Calu3 (cell line): Measurements from ENCODE around the gene CDK5RAP2. TPM values are rescaled to one million over a fixed set of nuclear protein-coding genes. Genes with fewer than 3 reads are reported as not detected.

Source experiments
- BruUV-seq: library from RNA; stranded (reverse); fragments of 400-500 nt; replicated peaks from 2 replicates; lab custom pipeline; 2021; lab: Mats Ljungman, UMichigan
- CTCF ChIA-PET: fragments of 300-600 bp; sonication (Branson Sonifier 250); formaldehyde crosslinking; loops from one replicate; lab custom pipeline; 2022; ENCODE audit warnings: antibody characterized with exemption; lab: Charles Lee
- DNase-seq: peaks from one replicate; pipeline ENCODE4 v3.0.0; 2022
- H3K27ac Mint-ChIP-seq: one replicate; pipeline ENCODE4 v1.8.0; 2022; ENCODE audit warnings: mixed read lengths; ENCODE audit not compliant: unreplicated experiment
- H3K27me3 Mint-ChIP-seq: one replicate; pipeline ENCODE4 v1.8.0; 2022; ENCODE audit warnings: mixed read lengths; ENCODE audit not compliant: unreplicated experiment
- H3K36me3 Mint-ChIP-seq: one replicate; pipeline ENCODE4 v1.8.0; 2022; ENCODE audit warnings: mild to moderate bottlenecking, moderate library complexity, mixed read lengths; ENCODE audit not compliant: insufficient read depth, unreplicated experiment
- H3K4me1 Mint-ChIP-seq: one replicate; pipeline ENCODE4 v1.8.0; 2022; ENCODE audit warnings: mild to moderate bottlenecking, low read depth, mixed read lengths; ENCODE audit not compliant: unreplicated experiment
- H3K4me3 Mint-ChIP-seq: one replicate; pipeline ENCODE4 v1.8.0; 2022; ENCODE audit warnings: mild to moderate bottlenecking, low read depth, moderate library complexity, mixed read lengths; ENCODE audit not compliant: unreplicated experiment
- H3K9me3 Mint-ChIP-seq: one replicate; pipeline ENCODE4 v1.8.0; 2022; ENCODE audit warnings: low read depth, mixed read lengths; ENCODE audit not compliant: unreplicated experiment
- intact Hi-C: fragments of 100-400 bp; cut with micrococcal nuclease; formaldehyde crosslinking; loops from one replicate; pipeline ENCODE4 v1.10.0; 2022; ENCODE audit not compliant: unreplicated experiment
- total RNA-seq: library from RNA; stranded (reverse); gene quantifications from 2 replicates; pipeline ENCODE4 v1.2.3, GENCODE V29; 2022
- TF ChIP-seq, protein P1 (sequence below): fragments of 200-600 bp; IDR thresholded peaks from one replicate; pipeline ENCODE4 v1.8.0; 2022; ENCODE audit warnings: antibody characterized with exemption; ENCODE audit not compliant: unreplicated experiment

CDK5RAP2 gene
- total RNA-seq, 1 experiment from 2014 or later, result 40.7 TPM

DNA sequence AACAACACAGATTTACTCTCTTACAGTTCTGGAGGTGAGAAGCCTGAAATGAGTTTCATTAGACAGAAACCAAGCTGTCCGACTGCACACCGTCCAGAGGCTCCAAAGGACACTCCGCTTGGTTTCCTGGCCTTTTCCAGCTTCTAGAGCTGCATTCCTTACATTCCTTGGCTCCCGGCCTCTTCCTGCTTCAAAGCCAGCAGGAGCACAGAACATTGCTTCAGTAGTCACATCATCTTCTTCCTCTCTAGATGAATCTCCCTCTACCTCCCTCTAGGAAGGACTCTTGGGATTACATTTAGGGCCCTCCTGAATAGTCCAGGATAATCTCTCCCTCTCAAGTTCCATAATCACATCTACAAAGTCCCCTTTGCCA, 213.3 kb downstream of the CDK5RAP2 start:
- DNase-seq, result peak; percentile 7
- Mint-ChIP-seq H3K27ac (no peak overlapping the region), H3K9me3 (peaks cover 3% of the 10 kb centered on the region), H3K27me3 (peaks cover 24% of the 10 kb centered on the region), H3K4me1 (no peaks in the 10 kb centered on the region), H3K36me3 (no peaks in the 10 kb centered on the region), H3K4me3 (no peak overlapping the region)
- intact Hi-C loops, result no loop called here
- no TSS peak for BruUV-seq
- TF ChIP-seq, protein P1, sequence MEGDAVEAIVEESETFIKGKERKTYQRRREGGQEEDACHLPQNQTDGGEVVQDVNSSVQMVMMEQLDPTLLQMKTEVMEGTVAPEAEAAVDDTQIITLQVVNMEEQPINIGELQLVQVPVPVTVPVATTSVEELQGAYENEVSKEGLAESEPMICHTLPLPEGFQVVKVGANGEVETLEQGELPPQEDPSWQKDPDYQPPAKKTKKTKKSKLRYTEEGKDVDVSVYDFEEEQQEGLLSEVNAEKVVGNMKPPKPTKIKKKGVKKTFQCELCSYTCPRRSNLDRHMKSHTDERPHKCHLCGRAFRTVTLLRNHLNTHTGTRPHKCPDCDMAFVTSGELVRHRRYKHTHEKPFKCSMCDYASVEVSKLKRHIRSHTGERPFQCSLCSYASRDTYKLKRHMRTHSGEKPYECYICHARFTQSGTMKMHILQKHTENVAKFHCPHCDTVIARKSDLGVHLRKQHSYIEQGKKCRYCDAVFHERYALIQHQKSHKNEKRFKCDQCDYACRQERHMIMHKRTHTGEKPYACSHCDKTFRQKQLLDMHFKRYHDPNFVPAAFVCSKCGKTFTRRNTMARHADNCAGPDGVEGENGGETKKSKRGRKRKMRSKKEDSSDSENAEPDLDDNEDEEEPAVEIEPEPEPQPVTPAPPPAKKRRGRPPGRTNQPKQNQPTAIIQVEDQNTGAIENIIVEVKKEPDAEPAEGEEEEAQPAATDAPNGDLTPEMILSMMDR, result no peak
- CTCF ChIA-PET, result no interaction called here

DNA sequence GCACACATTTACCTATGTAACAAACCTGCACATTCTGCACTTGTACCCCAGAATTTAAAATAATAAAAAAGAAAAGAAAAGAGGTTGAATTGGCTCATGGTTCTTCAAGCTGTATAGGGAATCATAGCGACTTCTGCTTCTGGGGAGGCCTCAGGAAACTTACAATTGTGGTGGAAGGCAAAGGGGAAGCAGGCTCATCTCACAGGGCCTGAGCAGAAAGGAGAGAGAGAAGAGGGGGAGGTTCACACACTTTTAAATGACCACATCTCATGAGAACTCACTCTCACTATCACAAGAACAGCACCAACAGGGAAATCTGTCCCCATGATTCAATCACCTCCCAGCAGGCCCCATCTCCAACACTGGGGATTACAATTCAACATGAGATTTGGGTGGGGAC, 214.6 kb downstream of the CDK5RAP2 start:
- CTCF ChIA-PET, result no interaction called here
- no peak overlapping the region for H3K4me3 Mint-ChIP-seq
- no peak for DNase-seq
- intact Hi-C loops, result no loop called here
- no TSS peak for BruUV-seq
- peaks cover 3% of the 10 kb centered on the region for H3K9me3 Mint-ChIP-seq
- H3K4me1 Mint-ChIP-seq, result no peaks in the 10 kb centered on the region
- H3K27ac Mint-ChIP-seq, result no peak overlapping the region
- peaks cover 25% of the 10 kb centered on the region for H3K27me3 Mint-ChIP-seq
- no peaks in the 10 kb centered on the region for H3K36me3 Mint-ChIP-seq
- TF ChIP-seq, protein P1, result no peak

DNA sequence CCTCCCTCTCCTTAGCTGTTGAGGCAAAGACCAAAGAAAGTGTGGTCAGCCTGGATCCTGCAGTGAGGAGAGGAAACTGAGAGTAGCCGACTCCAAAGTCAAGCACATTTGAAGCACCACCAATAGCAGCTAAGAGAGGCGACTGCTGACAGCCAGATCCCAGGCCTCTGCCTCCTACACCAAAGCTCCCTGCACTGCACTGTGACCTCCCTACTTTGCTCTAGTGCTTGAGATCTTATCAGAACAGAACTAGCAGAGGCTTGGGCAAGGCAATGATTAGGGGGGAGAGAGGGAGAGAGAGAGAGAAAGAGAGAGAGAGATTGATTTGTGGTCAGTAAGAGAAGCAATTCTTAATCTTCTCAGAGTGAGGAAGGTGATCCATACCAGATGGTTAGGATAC, 216.3 kb downstream of the CDK5RAP2 start:
- CTCF ChIA-PET, result interaction anchor here (0.6 kb wide), 1 partner anchor 884 kb away, joined by 3 read pairs; no protein-coding TSS in a partner anchor
- no peaks in the 10 kb centered on the region for H3K4me1 Mint-ChIP-seq
- no peak overlapping the region for H3K27ac Mint-ChIP-seq
- H3K9me3 Mint-ChIP-seq, result peaks cover 3% of the 10 kb centered on the region
- TF ChIP-seq, protein P1, result no peak
- H3K27me3 Mint-ChIP-seq, result peaks cover 25% of the 10 kb centered on the region
- H3K4me3 Mint-ChIP-seq, result no peak overlapping the region
- no TSS peak for BruUV-seq
- no peak for DNase-seq
- H3K36me3 Mint-ChIP-seq, result no peaks in the 10 kb centered on the region
- intact Hi-C loops, result no loop called here

DNA sequence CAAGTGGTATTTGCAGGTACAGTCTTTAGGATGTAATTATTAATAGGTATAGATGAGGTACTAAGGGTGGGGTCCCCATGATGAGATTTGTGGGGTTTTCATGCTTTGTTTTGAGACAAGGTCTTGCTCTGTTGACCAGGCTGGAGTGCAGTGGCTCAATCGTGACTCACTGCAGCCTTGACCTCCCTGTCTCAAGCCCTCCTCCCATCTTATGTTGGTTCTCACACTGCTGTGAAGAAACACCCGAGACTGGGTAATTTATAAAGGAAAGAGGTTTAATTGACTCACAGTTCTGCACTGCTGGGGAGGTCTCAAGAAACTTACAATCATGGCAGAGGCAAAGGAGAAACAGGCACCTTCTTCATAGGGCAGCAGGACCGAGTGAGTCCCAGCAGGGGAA, 217.5 kb downstream of the CDK5RAP2 start:
- peaks cover 3% of the 10 kb centered on the region for H3K9me3 Mint-ChIP-seq
- no peaks in the 10 kb centered on the region for H3K4me1 Mint-ChIP-seq
- BruUV-seq, result no TSS peak
- H3K27ac Mint-ChIP-seq, result no peak overlapping the region
- CTCF ChIA-PET, result no interaction called here
- TF ChIP-seq, protein P1, result no peak
- H3K4me3 Mint-ChIP-seq, result no peak overlapping the region
- no peak for DNase-seq
- no peaks in the 10 kb centered on the region for H3K36me3 Mint-ChIP-seq
- H3K27me3 Mint-ChIP-seq, result peaks cover 25% of the 10 kb centered on the region
- intact Hi-C loops, result no loop called here
